ENCODE results near the gene CCR5AS.

Gene CCR5AS

DNA sequence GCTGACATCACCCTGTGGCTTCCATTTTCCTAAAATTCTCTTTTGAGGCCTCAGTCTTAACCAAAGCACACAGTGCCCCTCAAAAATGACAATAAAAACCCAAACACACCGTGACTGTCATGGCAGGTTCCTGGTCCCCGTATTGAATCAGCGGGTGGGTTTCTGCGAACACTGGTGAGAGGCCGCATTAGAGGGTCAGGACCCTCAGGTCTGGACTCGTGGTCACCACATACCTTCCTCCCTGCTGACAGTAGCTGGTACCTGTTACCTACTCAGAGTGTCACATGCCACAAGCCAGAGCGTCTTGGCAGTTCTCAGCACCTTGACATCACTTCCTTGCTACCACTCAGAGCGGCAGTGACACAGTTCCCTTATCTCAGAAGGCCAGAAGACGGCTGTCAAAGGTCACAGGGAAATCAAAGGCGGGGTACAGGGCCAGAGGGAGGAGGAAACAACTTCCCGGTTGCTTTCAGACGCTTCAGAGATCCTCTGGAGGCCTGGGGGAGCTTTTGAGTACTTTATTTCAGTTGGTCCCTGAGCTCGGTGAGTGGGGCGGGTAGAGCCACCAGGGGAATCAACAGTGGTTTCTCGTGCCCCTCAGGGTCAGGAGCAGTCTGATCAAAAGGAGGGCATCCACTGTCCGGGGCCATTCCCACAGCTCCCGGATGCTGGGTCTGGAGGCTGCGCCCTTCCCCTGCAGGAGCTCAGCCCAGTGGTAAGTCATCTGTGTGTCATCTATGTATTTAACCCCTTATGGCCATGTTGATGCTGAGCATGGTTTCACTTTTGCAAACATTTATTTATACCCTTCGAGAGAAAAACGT lies at the start of gene CCR5AS, which contains the start of gene CCRL2:
CCR5AS (minus strand) TSS at position 279 of the 824 bp plus-strand sequence.
CCRL2 (plus strand) TSS at position 472 of the 824 bp plus-strand sequence. CDS start 821 bp downstream, outside the sequence.
- peak; percentile 91 for DNase-seq
- Histone ChIP-seq H3K4me1 (peaks cover 3% of the 10 kb centered on the region), H3K9ac (ENCODE audit: low read depth in 2 of 2, low read length in 2 of 2) (peak within 1 kb of the TSS; percentile 54 to 82), H3K4me3 (peak within 1 kb of the TSS; percentile 30), H3K27ac (peak within 1 kb of the TSS; percentile 88), H3K9me3 (no peaks in the 10 kb centered on the region), H3K36me3 (no peaks in the 10 kb centered on the region), H3K27me3 (no peaks in the 10 kb centered on the region)
- intact Hi-C loops (cut with DNase I), result no loop called here
- TF ChIP-seq, protein P1, sequence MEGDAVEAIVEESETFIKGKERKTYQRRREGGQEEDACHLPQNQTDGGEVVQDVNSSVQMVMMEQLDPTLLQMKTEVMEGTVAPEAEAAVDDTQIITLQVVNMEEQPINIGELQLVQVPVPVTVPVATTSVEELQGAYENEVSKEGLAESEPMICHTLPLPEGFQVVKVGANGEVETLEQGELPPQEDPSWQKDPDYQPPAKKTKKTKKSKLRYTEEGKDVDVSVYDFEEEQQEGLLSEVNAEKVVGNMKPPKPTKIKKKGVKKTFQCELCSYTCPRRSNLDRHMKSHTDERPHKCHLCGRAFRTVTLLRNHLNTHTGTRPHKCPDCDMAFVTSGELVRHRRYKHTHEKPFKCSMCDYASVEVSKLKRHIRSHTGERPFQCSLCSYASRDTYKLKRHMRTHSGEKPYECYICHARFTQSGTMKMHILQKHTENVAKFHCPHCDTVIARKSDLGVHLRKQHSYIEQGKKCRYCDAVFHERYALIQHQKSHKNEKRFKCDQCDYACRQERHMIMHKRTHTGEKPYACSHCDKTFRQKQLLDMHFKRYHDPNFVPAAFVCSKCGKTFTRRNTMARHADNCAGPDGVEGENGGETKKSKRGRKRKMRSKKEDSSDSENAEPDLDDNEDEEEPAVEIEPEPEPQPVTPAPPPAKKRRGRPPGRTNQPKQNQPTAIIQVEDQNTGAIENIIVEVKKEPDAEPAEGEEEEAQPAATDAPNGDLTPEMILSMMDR (IDR thresholded peaks at IDR 0.05), result no peak

DNA sequence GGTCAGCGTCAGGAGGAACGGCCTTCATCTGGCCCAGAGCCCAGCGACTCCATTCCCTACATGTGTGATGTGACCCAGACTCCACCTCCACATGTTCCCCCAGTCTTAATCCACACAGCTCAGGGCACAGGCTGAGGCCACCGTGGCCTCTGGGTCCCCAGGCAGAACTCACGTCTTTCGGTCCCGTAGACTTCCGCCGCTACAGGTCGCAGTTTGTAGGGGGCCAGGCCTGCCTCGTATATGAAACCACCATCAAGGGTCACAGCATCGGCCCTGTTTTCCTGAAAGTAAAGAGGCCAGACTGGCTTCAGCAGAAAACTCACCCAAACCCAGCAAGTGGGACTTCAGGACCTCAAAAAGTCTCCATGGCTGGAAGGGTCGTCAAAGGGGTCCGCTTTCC lies 49.3 kb upstream of the CCR5AS start:
- Histone ChIP-seq H3K27ac (no peak overlapping the region), H3K27me3 (no peaks in the 10 kb centered on the region), H3K4me3 (no peak overlapping the region), H3K9me3 (no peaks in the 10 kb centered on the region), H3K9ac (ENCODE audit: low read depth in 2 of 2, low read length in 2 of 2) (no peak overlapping the region), H3K36me3 (no peaks in the 10 kb centered on the region), H3K4me1 (no peaks in the 10 kb centered on the region)
- TF ChIP-seq, protein P1 (IDR thresholded peaks at IDR 0.05), result no peak
- intact Hi-C loops (cut with DNase I), result no loop called here
- DNase-seq, result no peak

DNA sequence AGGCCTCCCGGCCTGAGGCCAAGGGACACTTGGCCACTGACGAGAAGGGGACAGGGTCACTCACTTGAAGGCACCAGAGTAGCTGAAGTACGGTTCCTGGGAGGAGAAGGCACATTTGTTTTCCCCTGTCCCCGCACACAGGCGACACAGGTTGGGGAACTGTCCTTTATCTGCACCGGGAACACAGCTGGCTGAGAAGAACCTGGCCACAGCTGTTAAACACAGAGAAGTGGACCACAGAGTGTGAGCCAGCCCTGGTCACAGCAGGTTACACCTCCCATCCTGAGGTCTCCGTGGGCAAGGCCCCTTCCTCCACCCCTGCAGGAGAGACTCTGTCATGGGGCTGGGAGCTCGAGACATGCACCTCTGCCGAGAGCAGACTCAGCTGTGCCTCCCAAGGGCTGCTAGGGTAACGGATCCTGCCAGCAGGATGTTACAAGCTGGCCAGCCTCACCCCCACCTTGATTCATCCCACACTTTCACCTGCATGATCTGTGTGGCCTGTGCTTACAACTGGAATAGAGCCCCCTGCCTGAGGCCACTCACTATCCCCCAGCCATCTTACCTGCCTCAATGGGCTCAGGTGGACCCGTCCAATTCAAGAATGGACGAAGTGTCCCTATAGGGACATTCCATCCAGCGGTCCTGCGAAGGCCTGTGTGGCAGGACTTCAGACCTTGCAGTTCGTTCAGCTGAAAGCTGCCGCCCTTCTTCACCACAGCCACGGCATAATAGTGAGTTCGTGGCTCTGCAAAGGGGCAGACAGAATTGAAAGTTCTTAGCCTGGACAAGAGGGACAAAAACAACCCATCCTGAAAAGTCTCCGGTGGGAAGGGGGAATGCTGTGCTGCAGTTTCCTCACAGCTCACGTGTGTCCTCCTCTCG lies 48.6 kb upstream of the CCR5AS start:
- TF ChIP-seq, protein P1 (IDR thresholded peaks at IDR 0.05), result no peak
- Histone ChIP-seq H3K4me1 (no peaks in the 10 kb centered on the region), H3K27me3 (no peaks in the 10 kb centered on the region), H3K9me3 (no peaks in the 10 kb centered on the region), H3K27ac (no peak overlapping the region), H3K4me3 (no peak overlapping the region), H3K9ac (ENCODE audit: low read depth in 2 of 2, low read length in 2 of 2) (no peak overlapping the region), H3K36me3 (no peaks in the 10 kb centered on the region)
- intact Hi-C loops (cut with DNase I), result no loop called here
- no peak for DNase-seq

DNA sequence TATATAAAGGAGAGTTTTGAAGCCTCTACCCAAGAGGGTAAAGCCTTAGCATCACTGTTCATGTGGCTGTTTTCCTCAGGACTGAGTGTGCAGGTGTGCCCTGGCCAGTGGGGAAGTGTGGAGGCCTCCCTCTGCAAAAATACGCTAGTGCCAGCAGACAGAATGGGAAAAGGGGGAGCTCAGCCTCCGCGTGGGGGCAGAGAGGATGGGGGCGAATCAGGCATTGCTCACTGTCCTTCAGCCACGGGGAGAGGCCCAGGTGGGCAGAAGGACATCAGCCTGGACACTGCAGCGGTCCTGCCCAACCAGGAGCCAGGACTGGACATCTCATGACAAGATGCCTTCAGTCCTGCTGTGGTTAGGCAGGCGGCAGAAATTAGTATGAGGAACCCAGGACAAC lies 47.7 kb upstream of the CCR5AS start:
- H3K27me3 ChIP-seq, result no peaks in the 10 kb centered on the region
- no peaks in the 10 kb centered on the region for H3K9me3 ChIP-seq
- TF ChIP-seq, protein P1 (IDR thresholded peaks at IDR 0.05), result no peak
- H3K36me3 ChIP-seq, result no peaks in the 10 kb centered on the region
- H3K4me3 ChIP-seq, result no peak overlapping the region
- no peaks in the 10 kb centered on the region for H3K4me1 ChIP-seq
- intact Hi-C loops (cut with DNase I), result no loop called here
- no peak overlapping the region for H3K27ac ChIP-seq
- DNase-seq, result no peak
- no peak overlapping the region for H3K9ac ChIP-seq (ENCODE audit: low read depth in 2 of 2, low read length in 2 of 2)

DNA sequence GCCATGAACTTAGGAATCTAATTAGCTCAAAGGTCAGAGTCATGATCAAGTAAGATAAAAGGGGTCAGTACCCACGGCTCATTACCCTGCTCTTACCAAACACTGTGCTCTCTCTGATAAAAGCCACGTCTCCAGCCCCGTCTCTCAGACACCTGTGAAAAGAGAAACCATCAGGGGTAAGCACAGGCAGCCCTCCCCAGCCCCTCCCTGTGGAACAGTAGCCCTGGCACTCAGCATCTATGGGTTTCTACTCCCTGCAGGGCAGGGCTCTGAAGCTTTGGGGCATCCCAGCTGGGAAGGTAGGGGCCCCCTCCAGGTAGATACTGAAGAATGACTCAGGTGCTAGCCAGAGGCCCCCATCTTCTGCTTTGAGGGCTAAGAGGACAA lies 47.3 kb upstream of the CCR5AS start:
- no peak overlapping the region for H3K9ac ChIP-seq (ENCODE audit: low read depth in 2 of 2, low read length in 2 of 2)
- no peak overlapping the region for H3K4me3 ChIP-seq
- no peaks in the 10 kb centered on the region for H3K27me3 ChIP-seq
- H3K4me1 ChIP-seq, result no peaks in the 10 kb centered on the region
- TF ChIP-seq, protein P1 (IDR thresholded peaks at IDR 0.05), result no peak
- intact Hi-C loops (cut with DNase I), result no loop called here
- no peak for DNase-seq
- no peaks in the 10 kb centered on the region for H3K9me3 ChIP-seq
- H3K36me3 ChIP-seq, result no peaks in the 10 kb centered on the region
- H3K27ac ChIP-seq, result no peak overlapping the region

Data from colonic mucosa (tissue), 4 donors.